ENCODE results near the gene ABI3BP.

Gene ABI3BP

DNA sequence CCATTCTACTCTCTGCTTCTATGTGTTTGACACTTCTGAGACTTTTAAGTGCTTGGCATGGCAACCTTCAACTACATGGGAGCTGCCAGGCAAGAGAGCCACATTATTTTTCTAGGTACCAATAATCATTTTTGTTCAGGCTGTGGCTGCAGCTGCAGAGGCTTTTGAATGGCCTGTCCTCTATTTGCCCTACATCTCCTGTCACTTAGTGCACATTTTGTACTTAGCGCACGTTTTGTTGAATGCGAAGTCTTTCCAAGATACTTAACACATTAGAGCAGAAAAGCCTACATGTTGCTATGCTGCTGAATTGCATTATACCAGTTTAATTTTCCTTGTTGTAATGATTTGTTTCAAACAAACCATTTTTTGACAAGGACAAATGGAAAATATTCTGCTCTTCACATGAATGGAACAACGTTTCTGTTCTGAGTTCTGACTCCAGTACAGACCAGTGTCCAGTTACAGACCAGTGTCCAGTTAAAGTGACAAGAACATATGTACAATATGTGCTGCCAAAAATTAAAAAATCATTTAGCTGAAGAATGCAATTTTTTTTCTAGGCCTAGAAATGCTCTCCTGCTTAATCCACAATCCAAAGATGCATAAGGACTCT is 113.9 kb downstream of the ABI3BP start:
- DNase-seq: no peak

DNA sequence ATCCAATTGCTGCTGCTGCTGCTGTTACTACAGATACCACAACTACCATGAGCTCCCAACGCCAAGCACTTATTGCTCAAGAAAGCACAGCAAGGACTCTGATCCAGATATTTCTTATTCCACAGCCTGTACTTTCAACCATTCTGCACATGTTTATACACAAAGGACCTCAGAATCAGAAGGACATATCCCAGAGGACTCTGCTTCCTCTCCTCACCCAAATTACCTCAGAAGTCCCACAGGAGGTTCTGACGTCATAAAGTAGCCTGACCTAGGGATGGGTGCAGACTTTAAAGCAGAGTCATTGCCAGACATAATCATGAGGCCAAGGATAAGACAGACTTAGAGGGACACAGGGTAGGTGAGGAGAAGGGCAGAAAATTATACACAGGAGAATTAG is 115.9 kb downstream of the ABI3BP start:
- DNase-seq: no peak

DNA sequence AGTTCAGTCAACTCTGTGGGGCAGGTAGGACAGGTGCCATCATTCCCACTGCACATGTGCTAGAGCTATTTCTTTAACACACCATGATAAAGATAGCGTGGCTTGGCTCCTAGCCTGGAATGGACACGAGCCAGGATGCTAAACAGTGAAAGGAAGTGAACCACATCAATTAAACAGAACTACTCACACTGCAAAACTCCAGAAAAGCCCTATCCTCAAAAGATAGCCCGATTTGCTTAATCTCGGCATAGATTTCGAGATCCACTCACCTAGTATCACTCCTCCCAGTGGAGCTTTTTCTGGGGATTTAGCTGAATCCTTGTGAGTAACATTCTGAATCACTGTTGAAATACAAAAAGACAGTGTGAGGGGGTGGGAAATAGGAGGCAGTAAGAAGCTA is 118.0 kb downstream of the ABI3BP start:
- no peak for DNase-seq

DNA sequence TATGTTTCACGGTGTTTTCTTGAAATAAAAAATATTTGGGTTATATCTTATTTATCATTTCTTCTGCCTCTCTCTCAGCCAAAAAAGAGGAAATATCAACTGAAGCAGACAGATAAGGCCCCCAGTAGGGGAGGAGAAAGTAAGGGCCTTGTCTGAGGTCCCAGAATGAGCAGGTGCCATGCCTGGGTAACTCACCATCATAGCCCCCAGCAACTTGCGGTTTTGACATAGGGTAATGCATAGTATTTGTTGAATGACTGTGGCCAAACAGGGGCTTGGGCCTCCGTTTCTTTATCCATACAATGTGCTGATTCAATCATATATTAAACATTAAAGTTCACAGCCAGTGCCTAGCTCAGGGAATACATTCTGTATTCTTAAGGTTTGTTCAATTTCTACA is 119.6 kb downstream of the ABI3BP start:
- DNase-seq: no peak

DNA sequence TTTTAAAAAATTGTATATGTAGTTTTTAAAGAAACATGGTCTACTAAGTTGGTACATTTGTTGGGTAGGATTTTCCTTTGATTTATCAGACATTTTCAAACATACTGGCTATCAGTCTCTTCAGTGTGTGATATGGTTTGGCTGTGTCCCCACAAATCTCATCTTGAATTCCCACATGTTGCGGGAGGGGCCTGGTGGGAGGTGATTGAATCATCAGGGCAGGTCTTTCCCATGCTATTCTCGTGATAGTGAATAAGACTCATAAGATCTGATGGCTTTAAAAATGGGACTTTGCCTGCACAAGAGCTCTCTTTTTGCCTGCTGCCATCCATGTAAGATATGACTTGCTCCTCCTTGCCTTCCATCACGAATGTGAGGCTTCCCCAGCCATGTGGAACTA is 121.9 kb downstream of the ABI3BP start:
- DNase-seq: no peak

DNA sequence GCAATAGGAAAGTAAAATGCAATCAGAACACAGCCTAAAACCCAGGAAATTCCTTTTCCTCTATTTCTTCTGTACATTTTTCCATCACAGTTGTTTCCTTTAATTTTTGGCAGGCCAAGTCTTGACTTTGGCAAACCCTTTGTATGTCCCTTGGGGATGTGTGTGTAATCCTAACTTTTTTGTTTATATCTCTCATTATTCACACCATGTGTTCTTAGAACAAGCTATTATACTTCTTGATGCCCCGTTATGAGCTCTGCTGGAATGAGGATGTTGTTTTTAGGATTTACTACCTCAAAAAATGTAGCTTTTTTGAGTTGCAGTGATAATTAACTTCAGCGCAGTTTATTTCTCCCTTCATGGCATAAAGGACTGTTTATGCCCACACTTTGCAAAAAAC is 123.4 kb downstream of the ABI3BP start:
- DNase-seq: no peak

DNA sequence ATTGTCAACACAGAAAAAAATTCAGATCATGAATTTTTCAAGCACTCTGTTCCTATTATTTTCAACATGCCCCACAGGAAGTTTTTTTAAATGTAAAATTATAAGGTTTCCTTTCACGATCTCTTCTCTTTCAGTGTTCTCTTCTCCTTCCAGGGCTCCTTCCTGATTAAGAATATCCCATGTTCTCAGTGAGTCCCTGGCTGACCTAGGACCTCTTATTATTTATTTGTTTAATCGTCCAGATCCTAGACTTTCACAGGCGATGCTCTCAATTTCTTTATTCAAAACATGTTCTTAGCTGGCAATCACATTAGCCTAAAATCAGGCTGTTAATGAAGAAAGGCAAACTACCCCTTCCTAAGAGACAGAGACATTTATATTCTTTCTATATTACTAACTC is 124.3 kb downstream of the ABI3BP start:
- no peak for DNase-seq

DNA sequence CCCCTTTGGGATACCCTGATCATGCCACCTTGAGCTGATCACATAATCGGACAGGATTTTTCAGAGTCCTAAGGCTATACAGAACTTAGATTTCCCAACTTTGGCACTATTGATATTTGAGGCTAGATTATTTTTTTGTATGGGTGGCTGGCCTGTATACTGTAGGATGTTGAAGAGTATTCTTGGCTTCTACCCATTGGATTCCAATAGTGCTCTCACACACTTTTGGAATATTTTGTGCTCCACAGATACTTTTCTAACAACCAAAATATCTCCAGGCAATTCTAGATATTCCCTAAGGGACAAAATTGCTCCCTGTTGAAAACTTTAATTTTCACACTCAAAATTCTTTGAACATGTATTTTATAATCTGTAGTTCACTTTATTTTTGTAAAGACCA is 125.1 kb downstream of the ABI3BP start:
- no peak for DNase-seq

DNA sequence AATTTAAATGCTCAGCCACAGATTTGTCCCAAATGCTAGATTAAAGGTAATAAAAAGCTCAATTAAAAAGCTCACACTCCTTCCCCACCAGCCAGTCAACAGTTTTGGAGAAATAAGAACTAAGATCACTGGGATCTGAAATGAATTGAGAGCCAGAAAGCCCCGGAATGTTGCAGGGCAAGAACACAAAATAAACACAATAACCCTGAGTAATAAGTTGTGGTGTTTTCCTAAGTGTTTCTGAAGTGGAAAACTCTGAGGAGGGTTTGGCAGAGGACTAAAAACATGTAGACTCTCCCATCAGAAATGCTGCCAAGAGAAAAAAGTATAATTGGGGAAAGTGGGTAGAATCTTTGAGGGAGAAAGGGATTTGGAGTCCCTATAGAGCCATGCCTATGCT is 127.8 kb downstream of the ABI3BP start:
- DNase-seq: no peak

DNA sequence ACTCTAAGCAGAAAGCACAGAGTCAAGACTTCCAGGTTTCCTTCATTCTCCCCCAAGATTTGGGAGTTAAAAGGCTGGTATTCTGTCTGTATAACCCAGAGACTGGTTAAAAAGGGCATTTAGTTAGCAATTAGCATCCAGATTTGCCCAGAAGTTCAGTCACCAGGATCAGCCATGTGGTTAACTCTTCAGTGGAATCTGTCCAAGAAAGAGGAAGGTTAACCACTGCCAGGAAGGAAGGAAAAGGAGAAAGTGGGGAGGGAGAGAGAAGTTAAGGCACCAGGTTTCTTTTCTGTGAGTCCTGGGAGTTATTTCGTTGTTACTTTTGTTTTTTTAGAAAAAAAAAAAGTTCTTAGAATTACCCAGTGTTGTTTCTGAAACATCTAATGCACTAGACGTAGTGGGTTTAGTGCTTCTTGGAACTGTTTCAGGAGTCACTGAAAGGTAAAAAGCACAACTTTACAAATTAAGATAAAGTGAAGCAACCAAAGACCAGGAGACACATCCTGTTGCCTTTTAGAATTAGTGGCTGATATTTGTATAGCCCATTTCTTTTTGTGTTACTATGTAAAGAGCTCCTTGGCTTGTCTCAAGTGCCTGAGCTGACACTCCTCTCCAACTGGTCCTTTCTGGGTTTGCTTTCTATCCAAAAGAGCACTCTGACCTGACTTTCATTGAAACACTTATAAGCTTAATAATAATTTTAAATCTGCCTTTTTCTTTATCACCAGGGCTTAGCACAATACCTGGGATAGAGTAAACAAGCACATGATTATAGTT is 128.6 kb downstream of the ABI3BP start:
- no peak for DNase-seq

DNA sequence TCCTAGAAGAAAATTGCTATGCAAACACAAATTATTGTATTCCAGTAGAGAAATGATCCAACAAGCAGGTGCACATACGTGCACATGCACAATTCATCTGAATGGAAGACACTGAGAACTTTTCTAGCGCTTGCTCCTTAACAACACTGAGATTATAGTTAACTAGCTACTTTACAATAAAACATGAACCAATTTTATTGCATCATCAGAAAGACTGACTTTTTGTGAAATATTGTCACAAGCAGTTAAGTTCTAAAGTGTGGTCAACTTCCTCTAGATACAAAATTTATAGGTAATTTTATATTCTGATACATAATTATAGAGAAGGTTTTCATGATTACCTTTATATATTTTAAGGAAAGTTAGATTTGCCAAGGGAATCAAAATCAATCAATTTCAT is 135.4 kb downstream of the ABI3BP start:
- no peak for DNase-seq

DNA sequence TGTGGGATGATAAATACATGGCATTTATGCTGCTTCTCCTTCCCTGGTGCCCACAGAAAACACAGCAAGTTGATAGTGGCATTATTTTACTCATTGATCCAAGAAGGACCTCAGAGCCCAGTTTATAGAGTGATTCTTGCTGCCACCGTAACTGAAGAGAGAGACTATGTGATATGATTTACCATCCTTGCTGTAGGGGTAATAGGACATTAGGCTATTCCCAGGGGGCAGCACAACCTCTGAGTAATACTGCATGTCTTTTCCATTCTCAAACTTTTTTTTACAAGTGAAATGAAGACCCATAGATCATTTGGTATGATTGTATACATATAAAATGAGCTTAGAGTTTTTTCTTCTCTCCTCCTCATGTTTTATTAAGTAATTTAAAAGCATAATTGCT is 136.4 kb downstream of the ABI3BP start:
- no peak for DNase-seq

DNA sequence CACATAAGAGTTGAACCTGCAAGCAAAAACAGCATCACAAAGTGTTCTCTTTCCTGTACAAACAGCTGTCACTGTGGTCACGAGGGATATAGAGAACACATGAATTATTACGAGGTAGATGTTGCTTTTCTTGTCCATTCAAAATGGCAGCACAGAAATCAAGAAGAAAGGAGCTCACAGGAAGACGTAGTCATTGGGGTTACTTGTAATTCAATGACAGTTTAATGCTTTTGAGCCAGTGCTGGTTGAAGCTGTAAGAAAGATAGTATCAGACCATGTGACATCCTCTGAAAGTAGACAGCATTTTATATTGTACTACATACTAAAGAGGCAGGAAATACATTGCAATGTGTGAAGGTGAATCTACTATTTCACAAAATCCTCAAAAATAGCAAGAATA is 140.4 kb downstream of the ABI3BP start:
- no peak for DNase-seq

DNA sequence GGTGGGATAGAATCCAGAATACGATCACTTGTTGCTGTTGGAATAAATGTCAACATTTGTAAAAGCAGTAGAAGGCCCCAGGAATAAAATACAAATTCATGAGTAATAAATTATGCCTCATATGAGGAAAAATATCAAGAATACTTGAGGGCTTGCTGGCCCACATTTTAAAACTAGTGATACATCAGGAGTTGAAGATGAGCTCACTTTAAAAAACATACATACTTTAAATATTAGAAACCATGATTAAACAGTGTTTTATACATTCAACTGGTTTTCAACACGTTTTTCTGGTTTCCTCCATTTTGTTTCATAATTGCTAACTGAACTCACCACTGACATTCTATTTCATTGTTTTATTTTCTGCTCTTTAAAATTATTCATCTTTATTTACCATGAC is 142.5 kb downstream of the ABI3BP start:
- DNase-seq: no peak

DNA sequence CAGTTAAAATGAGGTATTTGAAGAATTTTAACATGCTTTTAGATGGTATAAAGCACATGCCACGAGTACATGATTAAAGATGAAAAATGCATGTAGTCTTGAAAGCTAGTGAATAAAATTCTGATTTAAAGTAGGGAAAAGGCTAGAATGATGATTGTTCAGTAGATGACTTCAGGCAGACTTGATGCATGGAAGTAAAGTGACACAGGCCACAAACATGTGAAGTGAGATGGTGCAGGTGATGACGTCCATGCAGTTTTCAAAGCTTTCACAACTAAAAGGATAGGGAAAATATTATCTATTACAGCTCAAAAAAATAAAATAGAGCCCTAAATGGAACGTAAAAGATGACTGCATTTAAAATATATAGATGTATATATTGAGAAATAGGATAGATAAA is 143.1 kb downstream of the ABI3BP start:
- no peak for DNase-seq

DNA sequence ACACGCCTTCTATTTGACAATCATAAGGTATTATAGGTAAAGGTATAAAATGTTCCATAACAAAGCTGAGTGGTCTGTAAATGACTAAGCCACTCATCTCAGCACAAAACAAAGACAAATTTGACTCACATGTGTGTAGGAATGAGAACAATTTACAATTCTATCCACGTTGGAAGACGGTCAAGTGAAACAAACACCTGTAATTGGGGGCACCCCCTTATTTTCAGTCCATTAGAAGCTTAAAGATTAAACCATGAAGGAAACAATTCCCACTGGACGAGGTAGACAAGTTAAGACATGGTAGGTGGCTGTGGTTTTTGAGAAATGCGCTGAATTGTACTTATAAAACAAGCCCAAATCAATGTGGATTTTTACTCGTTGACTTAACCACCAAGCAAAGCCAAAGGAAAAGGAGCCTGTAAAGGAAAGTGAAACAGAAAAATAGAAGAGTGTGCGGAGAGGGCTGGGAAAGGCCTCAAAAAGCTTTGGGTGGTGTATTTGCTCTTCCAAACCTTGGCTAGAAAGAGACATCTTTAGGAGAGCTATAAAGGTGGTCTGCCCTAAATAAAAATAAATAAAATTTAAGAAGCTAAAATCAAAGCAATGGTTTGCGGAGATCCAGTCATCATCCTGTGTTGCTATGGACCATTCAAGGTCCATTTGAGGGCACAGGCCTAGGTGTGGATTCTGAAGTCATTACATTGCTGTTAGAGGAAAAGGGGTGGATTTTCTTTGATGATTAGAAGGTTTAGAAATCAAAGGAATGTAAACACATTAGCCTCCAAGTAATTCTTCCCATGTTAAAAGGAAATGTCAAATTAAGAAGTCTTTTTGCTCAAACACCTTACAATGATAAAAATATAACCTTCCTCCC is 148.9 kb downstream of the ABI3BP start:
- DNase-seq: no peak

DNA sequence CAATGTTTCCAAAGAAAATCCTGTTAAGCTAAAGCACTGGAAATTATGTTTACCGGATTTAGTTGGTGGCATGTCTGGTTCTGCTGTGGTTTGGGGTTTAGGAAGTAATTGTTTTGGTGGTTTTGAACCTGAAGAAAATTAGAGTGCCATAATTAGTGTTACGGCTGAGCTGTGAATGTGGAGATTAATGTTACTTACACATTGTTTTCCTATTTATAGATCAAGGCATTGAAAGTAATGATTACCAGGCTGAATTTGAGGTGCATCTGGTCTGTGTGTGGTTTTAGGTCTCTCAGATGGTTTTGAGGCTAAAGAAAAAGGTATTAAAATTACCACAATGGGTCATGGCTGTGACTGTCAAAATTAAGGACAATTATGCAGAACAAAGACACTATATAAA is 155.1 kb downstream of the ABI3BP start:
- no peak for DNase-seq

DNA sequence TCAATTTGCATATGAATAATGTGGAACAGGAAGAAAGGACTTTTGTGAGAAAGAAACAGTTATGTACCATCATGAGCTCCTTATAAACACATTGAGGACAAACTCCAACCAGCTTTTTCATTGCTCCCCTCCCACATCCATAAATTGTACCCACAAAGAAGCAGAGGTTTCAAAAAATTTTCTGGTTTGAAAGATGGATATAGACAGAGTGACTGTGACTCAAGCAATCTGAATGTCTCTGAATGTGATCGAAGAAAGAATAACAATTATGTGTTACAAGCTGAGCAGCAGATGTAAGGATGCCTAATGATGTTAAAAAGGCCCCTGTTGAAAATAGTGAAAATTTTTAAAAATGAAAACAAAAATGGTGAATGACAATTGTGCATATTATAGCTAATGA is 156.6 kb downstream of the ABI3BP start:
- no peak for DNase-seq

DNA sequence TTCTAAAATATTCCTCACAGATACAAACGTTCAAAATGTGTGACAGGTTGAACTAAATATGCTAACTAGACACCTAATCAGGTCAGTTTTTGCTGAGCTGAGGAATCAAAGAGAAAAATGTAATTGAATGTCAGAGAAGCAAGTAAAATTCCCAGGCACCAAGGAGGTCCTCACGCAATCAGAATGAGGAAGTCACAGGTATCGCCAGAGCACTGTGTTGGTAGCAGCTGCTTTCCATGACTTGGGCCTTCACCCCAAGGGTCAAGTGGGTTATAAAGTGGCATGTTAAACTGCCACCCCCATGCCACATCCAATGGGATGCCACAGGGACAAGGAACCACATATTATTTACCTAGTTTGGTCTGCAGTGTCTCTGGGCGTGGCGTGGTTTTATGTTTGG is 158.9 kb downstream of the ABI3BP start:
- DNase-seq: no peak

DNA sequence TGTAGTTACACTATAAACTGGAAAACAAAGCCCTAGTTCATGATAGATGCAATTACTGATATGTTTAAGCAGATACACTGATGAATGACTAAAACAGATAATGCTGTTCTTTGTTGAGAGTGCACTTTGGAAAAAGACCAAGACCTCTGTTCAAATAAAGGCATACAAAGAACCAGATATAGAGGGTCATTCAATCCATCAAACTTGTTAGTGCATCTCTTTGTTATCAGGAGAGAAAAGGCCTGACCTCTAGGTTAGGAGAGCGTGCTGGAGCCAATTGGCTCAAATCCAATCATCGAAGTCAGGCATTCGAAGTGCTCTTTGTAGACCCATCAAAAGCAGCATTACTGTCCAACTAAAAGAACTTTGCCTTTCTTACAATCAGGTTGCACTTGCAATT is 159.7 kb downstream of the ABI3BP start:
- no peak for DNase-seq

DNA sequence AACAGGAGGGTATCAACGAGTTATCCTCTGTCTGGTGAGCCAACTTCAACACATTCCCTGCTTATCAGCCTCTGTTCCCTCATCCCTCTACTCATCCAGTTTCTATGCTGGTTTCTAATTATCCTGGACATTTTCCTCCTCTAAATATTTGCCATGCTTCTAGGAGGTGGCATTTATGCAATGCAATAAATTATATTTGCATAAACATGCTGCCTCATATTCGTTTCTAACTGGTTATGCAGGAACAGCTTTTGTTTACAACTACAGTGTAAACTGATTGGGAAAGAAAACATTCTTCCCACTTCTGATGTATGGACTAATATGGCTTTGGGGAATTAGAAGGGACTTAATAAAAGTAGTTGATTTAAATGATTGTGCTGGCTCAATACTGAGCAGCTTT is 161.6 kb downstream of the ABI3BP start:
- no peak for DNase-seq

DNA sequence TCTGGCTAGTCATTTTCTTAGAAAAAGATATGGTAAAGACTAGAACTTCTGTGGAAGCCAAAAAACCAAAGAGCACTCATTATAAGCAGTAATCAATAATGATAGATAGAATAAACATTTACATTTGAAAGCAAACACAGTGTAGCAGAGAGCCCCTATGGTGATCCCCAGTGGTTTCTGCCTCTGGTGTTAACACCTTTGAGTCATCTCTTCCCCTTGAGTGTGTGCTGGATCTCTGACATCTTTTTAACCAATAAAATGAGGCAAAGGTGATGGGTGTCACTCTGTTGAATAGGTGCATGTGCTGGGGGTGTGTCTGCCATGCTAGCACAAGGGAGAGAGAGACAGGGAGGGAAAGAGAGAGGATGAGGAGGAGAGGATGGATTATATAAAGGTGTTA is 162.3 kb downstream of the ABI3BP start:
- no peak for DNase-seq

DNA sequence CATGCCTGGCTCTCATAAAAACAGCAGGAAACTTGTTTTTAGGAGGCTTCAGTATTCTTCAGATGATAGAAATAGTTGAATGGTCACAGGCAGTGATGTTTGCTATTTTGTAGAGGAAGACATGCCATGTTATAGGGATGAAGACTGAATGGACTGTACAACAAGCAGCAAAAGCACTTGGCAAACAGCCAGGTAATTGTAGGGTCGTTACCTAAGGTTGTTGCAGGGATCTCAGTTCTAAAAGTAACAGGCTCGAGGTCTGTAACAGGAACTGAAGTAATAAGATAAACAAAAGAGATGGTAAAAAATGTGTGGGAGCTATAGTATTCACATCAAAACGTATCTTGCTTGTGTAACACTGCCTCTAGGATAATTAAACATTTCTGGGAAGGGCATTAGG is 167.6 kb downstream of the ABI3BP start:
- DNase-seq: no peak

DNA sequence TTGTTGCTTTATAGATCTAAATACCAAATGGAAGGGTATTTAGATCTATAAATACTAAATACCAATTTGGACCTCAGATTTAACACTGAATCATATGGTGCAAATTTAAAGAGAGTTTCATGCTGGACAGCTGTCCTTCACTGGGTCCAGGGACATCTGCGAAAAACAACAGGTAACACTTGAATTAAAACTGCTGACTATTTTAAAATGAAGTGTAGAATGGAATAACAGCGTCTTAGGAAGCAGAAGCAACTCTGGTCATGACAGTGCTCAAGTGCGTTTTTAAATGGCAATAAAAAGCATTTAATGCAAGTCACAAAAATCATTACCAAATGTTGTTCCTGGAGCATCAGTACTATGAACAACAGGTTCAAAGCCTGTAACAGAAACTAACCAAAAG is 177.6 kb downstream of the ABI3BP start:
- DNase-seq: no peak
